HTR-8/SVneo (cell line): ENCODE data around the gene CCDC8.
"Not testable (repeated sequence)": the region's sequence is repeated elsewhere in the genome, so short reads cannot be mapped to it uniquely, and the experiment has no call there.

Source experiments
- DNase-seq: peaks from one replicate; pipeline ENCODE4 v3.0.0; 2011; ENCODE audit warnings: low spot score, mixed read lengths; ENCODE audit not compliant: insufficient read length
- FAIRE-seq: peaks from 2 replicates; lab custom pipeline; 2011; peaks lifted over from hg19 to GRCh38; lab: Jason Lieb, UNC

Gene CCDC8

GRCh38 chr19:46384396-46384795 is 29.0 kb downstream of the CCDC8 start:
- no peak for FAIRE-seq
- no peak for DNase-seq

GRCh38 chr19:46383846-46384245 is 29.5 kb downstream of the CCDC8 start:
- DNase-seq = no peak
- no peak for FAIRE-seq

- no peak for FAIRE-seq
- DNase-seq = no peak
These were observed 30.1 kb downstream of the CCDC8 start for GRCh38 chr19:46383171-46383815.

- DNase-seq = no peak
- FAIRE-seq = no peak
These were observed 31.5 kb downstream of the CCDC8 start for GRCh38 chr19:46381756-46382345.

- FAIRE-seq (no peak), DNase-seq (no peak)
These were observed 32.0 kb downstream of the CCDC8 start for GRCh38 chr19:46381346-46381745.

- FAIRE-seq = no peak
- no peak for DNase-seq
These were observed 32.7 kb downstream of the CCDC8 start for GRCh38 chr19:46380690-46381089.

- DNase-seq (no peak), FAIRE-seq (no peak)
These were observed 35.1 kb downstream of the CCDC8 start for GRCh38 chr19:46378268-46378667.

- no peak for FAIRE-seq
These were observed 36.9 kb downstream of the CCDC8 start for GRCh38 chr19:46376241-46377153.

GRCh38 chr19:46375476-46376067 is 37.8 kb downstream of the CCDC8 start:
- peak; percentile 70 for FAIRE-seq
- not testable (repeated sequence) for DNase-seq

More at GRCh38 chr19:46376241-46377153, 36.9 kb downstream of the CCDC8 start:
- DNase-seq = no peak

GRCh38 chr19:46374536-46375475 is 38.6 kb downstream of the CCDC8 start:
- DNase-seq (no peak), FAIRE-seq (no peak)

GRCh38 chr19:46373491-46374359 is 39.6 kb downstream of the CCDC8 start:
- DNase-seq (peak; percentile 46), FAIRE-seq (peak; percentile 84)

- FAIRE-seq (peak; percentile 67), DNase-seq (no peak)
These were observed 40.4 kb downstream of the CCDC8 start for GRCh38 chr19:46372901-46373490.

- FAIRE-seq (no peak), DNase-seq (no peak)
These were observed 41.9 kb downstream of the CCDC8 start for GRCh38 chr19:46371371-46371901.

GRCh38 chr19:46369817-46370216 is 43.5 kb downstream of the CCDC8 start:
- no peak for FAIRE-seq
- no peak for DNase-seq

- DNase-seq = no peak
- FAIRE-seq = no peak
These were observed 45.2 kb downstream of the CCDC8 start for GRCh38 chr19:46368116-46368515.

- no peak for FAIRE-seq
- DNase-seq = no peak
These were observed 45.9 kb downstream of the CCDC8 start for GRCh38 chr19:46367426-46367825.

- no peak for FAIRE-seq
- DNase-seq = no peak
These were observed 46.6 kb downstream of the CCDC8 start for GRCh38 chr19:46366620-46367292.
